DOHH2 (cell line): ENCODE results near the gene CCRL2.
"Not testable (repeated sequence)": the region's sequence is repeated elsewhere in the genome, so short reads cannot be mapped to it uniquely, and the experiment has no call there.

Experiments
- H3F3A ChIP-seq: fragments of 200-600 bp; sonication (generic), shearing (Covaris generic); 2 replicates; pipeline ENCODE4 v1.6.0; 2016; ENCODE audit warnings: antibody characterized with exemption, mild to moderate bottlenecking; ENCODE audit not compliant: control insufficient read depth, insufficient read depth
- H3K27ac ChIP-seq: fragments of 200-600 bp; sonication (generic); 2 replicates; pipeline ENCODE4 v1.5.1; 2014; ENCODE audit warnings: low read depth, mild to moderate bottlenecking, low read length, moderate library complexity
- H3K27me3 ChIP-seq: fragments of 200-600 bp; sonication (generic); 2 replicates; pipeline ENCODE4 v1.6.1; 2014; ENCODE audit warnings: mild to moderate bottlenecking, low read length, mixed read lengths; ENCODE audit not compliant: control insufficient read depth
- H3K36me3 ChIP-seq: fragments of 200-600 bp; sonication (generic); 2 replicates; pipeline ENCODE4 v1.6.1; 2014; ENCODE audit warnings: mild to moderate bottlenecking, low read length, moderate library complexity, mixed read lengths; ENCODE audit not compliant: control insufficient read depth
- H3K4me1 ChIP-seq: fragments of 200-600 bp; sonication (generic); 2 replicates; pipeline ENCODE4 v1.6.1; 2014; ENCODE audit warnings: mild to moderate bottlenecking, low read length, mixed read lengths; ENCODE audit not compliant: control insufficient read depth
- H3K4me2 ChIP-seq: fragments of 200-600 bp; sonication (generic); 2 replicates; pipeline ENCODE4 v1.6.0; 2014; ENCODE audit warnings: mild to moderate bottlenecking, low read length, moderate library complexity
- H3K4me3 ChIP-seq: fragments of 200-600 bp; sonication (generic); 2 replicates; pipeline ENCODE4 v1.5.1; 2014; ENCODE audit warnings: mild to moderate bottlenecking, low read length, mixed read lengths
- H3K79me2 ChIP-seq: fragments of 200-600 bp; sonication (generic); 2 replicates; pipeline ENCODE4 v1.6.1; 2014; ENCODE audit warnings: mild to moderate bottlenecking, low read length, mixed read lengths; ENCODE audit not compliant: control insufficient read depth
- H3K9me2 ChIP-seq: fragments of 200-600 bp; sonication (generic); replicated peaks from 2 replicates; pipeline ENCODE4 v1.6.1; 2014; ENCODE audit warnings: mild to moderate bottlenecking, low read length, mixed read lengths; ENCODE audit not compliant: control insufficient read depth
- H3K9me3 ChIP-seq: fragments of 200-600 bp; sonication (generic); 2 replicates; pipeline ENCODE4 v1.6.1; 2014; ENCODE audit warnings: antibody characterized with exemption, low read length, mixed read lengths; ENCODE audit not compliant: control insufficient read depth, insufficient read depth
- H4K20me1 ChIP-seq: fragments of 200-600 bp; sonication (generic); 2 replicates; pipeline ENCODE4 v1.6.0; 2014; ENCODE audit warnings: low read depth, mild to moderate bottlenecking, antibody characterized with exemption, low read length, moderate library complexity; ENCODE audit not compliant: control insufficient read depth, insufficient read depth
- EZH2phosphoT487 ChIP-seq: fragments of 200-600 bp; sonication (generic); IDR thresholded peaks from 2 replicates; pipeline ENCODE4 v1.6.1; 2017; ENCODE audit warnings: borderline replicate concordance, mild to moderate bottlenecking, antibody characterized with exemption, low read length, moderate library complexity, mixed read lengths
- TF ChIP-seq, protein P1 (sequence below): fragments of 200-600 bp; sonication (generic); IDR thresholded peaks from one replicate; pipeline ENCODE4 v1.5.1; 2014; ENCODE audit warnings: antibody characterized with exemption, mild to moderate bottlenecking, low read depth, low read length; ENCODE audit not compliant: poor library complexity, severe bottlenecking

The CCRL2 gene

DNA sequence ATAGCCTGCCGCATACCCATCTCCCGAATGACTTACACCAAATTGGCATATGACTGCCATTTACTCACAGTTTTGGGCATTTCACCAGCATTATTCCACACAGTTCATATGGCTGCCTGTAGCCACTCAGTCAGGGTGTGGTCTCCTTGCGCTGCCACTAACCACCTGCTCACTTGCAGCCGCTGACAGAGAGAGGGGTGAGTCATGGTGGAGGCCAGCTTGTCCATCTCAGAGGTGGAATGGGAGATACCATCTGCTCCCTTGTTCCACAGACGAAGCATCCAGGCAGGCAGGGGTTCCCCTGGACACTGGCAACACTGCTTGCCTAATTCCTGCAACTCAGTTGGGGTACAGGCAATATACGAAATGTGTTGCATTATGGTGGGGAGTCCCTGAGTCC lies 15.6 kb downstream of the CCRL2 start:
- H3K4me3 ChIP-seq, result no peak overlapping the region
- no peaks in the 10 kb centered on the region for H3K36me3 ChIP-seq
- H3K4me2 ChIP-seq, result no peak overlapping the region
- H3F3A ChIP-seq, result no peaks in the 10 kb centered on the region
- H4K20me1 ChIP-seq, result no peaks in the 10 kb centered on the region
- no peak overlapping the region for H3K27ac ChIP-seq
- H3K27me3 ChIP-seq, result peaks cover 3% of the 10 kb centered on the region; the same call in 1 of the 2 replicates
- H3K79me2 ChIP-seq, result no peaks in the 10 kb centered on the region
- no peaks in the 10 kb centered on the region for H3K9me2 ChIP-seq
- TF ChIP-seq EZH2phosphoT487, result no peak
- TF ChIP-seq, protein P1, sequence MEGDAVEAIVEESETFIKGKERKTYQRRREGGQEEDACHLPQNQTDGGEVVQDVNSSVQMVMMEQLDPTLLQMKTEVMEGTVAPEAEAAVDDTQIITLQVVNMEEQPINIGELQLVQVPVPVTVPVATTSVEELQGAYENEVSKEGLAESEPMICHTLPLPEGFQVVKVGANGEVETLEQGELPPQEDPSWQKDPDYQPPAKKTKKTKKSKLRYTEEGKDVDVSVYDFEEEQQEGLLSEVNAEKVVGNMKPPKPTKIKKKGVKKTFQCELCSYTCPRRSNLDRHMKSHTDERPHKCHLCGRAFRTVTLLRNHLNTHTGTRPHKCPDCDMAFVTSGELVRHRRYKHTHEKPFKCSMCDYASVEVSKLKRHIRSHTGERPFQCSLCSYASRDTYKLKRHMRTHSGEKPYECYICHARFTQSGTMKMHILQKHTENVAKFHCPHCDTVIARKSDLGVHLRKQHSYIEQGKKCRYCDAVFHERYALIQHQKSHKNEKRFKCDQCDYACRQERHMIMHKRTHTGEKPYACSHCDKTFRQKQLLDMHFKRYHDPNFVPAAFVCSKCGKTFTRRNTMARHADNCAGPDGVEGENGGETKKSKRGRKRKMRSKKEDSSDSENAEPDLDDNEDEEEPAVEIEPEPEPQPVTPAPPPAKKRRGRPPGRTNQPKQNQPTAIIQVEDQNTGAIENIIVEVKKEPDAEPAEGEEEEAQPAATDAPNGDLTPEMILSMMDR, result no peak
- no peaks in the 10 kb centered on the region for H3K4me1 ChIP-seq
- H3K9me3 ChIP-seq, result no peaks in the 10 kb centered on the region

DNA sequence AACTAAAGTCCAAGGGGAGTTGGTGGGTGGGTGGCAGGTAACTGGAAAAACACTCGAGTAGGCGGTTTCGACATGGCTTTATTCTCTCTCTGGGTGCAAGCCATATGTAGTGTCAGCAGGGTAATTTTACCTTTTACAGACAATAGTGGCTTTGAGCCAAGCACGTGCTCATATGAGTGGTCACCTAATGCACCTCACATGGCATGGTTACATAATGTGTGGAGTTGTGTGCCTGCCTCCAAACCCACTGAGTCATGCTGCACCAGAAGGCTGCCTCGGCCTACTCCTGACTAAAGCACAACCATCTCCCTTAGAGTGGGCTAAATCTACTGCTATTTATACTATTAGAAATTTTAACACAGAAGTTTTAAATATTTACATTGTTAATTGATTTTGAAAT lies 16.5 kb downstream of the CCRL2 start:
- Histone ChIP-seq H3F3A (no peaks in the 10 kb centered on the region), H3K36me3 (no peaks in the 10 kb centered on the region), H3K4me1 (no peaks in the 10 kb centered on the region), H3K27ac (no peak overlapping the region), H3K27me3 (peaks cover 3% of the 10 kb centered on the region; the same call in 1 of the 2 replicates), H4K20me1 (no peaks in the 10 kb centered on the region), H3K79me2 (no peaks in the 10 kb centered on the region), H3K9me2 (no peaks in the 10 kb centered on the region), H3K9me3 (no peaks in the 10 kb centered on the region), H3K4me3 (no peak overlapping the region), H3K4me2 (no peak overlapping the region)
- TF ChIP-seq, protein P1, result no peak
- no peak for TF ChIP-seq EZH2phosphoT487

DNA sequence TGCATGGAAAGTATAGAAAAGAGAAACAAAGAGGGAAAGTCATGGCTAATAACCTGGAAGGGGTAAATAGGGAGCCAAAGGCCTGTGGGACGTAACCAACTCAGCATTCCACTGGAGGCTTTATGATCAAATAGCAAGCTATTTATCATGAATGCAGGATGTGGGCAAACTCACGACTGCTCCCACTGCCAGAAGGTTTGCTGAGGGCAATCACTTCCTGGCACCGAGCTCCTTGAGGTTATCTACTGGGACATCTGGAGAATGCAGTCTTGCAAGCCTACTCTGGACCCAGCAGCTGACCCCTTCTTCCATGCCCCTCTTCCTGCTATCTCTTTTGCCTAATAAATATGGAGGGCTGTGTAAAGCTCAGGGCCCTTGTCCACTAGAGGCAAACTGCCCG lies 19.4 kb downstream of the CCRL2 start:
- H3K27me3 ChIP-seq, H3K4me1 ChIP-seq, H3F3A ChIP-seq, H3K9me2 ChIP-seq, H3K27ac ChIP-seq, H4K20me1 ChIP-seq, H3K4me3 ChIP-seq, H3K79me2 ChIP-seq, H3K9me3 ChIP-seq, H3K4me2 ChIP-seq, H3K36me3 ChIP-seq: not testable (repeated sequence)

DNA sequence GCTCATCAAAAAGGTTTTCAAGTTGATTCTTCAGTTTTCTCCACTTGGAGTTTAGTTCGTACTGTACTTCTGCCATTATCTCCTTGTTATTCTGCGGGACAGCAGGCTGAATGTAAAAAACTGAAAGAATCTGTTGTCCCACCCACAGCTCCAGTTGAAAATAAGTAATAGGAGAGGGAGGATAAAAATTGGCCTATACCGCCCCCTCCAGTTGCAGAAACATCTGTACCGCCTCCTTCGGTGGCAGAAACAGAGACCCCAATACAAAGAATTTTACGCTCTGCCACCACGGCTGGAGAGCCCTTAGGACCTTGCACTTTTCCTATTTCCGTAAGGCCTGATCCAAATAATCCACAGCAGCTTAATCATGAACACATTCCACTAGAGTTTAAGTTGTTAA lies 20.3 kb downstream of the CCRL2 start:
- H4K20me1 ChIP-seq, H3K4me3 ChIP-seq, H3K36me3 ChIP-seq, H3K9me2 ChIP-seq, H3K79me2 ChIP-seq, H3K9me3 ChIP-seq, H3K4me2 ChIP-seq, H3K27me3 ChIP-seq, H3F3A ChIP-seq, H3K4me1 ChIP-seq, H3K27ac ChIP-seq: not testable (repeated sequence)
